ENCODE measurements around the gene MRPS22. TPM values are rescaled to one million over a fixed set of nuclear protein-coding genes. Genes with fewer than 3 reads are reported as not detected.

The MRPS22 gene
- polyA plus RNA-seq, 1 experiment, result 68.4 TPM

DNA sequence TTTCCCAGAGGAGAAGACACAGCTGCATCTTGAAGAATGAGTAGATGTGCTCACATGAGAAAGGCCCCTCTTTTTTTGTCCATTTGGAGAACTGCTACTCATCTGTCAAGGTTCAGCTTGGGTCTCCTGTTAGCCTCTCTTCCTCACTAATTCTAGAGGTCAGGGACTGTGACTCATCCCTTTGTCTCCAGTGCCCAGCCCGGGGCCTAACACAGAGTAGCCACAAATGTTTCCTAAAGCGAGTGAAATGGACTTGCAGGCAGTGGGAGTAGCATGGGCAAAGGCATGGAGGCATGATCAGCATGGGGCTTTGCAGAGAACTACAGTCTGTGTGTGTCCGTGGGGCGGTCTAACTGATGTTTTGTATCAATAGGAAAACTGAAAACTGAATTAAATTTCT lies 33.9 kb upstream of the MRPS22 start:
- ChIA-PET CTCF (interaction anchor here (0.6 to 1.9 kb wide), 7 partner anchors 10 to 891 kb away, joined by 3 to 8 read pairs (median 4); no protein-coding TSS in a partner anchor), POLR2A (interaction anchor here (2.5 kb wide), 1 partner anchor 8 kb away, joined by 17 read pairs; no protein-coding TSS in a partner anchor)
- Histone ChIP-seq H3K4me3 (ENCODE audit: low read depth, low read length) (no peak overlapping the region), H3K27me3 (ENCODE audit: control insufficient read depth, insufficient read depth, low read length) (no peaks in the 10 kb centered on the region), H3K27ac (ENCODE audit: low read depth, low read length) (peak overlapping the region; percentile 87), H3K9me3 (ENCODE audit: control insufficient read depth, insufficient read depth, low read length) (peaks cover 3% of the 10 kb centered on the region; the same call in 1 of the 2 replicates)
- DNase-seq (ENCODE audit: low read depth, low spot score), result no peak
- TF ChIP-seq, protein P1, sequence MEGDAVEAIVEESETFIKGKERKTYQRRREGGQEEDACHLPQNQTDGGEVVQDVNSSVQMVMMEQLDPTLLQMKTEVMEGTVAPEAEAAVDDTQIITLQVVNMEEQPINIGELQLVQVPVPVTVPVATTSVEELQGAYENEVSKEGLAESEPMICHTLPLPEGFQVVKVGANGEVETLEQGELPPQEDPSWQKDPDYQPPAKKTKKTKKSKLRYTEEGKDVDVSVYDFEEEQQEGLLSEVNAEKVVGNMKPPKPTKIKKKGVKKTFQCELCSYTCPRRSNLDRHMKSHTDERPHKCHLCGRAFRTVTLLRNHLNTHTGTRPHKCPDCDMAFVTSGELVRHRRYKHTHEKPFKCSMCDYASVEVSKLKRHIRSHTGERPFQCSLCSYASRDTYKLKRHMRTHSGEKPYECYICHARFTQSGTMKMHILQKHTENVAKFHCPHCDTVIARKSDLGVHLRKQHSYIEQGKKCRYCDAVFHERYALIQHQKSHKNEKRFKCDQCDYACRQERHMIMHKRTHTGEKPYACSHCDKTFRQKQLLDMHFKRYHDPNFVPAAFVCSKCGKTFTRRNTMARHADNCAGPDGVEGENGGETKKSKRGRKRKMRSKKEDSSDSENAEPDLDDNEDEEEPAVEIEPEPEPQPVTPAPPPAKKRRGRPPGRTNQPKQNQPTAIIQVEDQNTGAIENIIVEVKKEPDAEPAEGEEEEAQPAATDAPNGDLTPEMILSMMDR (IDR thresholded peaks at IDR 0.05; ENCODE audit: low read depth, low read length), result no peak

DNA sequence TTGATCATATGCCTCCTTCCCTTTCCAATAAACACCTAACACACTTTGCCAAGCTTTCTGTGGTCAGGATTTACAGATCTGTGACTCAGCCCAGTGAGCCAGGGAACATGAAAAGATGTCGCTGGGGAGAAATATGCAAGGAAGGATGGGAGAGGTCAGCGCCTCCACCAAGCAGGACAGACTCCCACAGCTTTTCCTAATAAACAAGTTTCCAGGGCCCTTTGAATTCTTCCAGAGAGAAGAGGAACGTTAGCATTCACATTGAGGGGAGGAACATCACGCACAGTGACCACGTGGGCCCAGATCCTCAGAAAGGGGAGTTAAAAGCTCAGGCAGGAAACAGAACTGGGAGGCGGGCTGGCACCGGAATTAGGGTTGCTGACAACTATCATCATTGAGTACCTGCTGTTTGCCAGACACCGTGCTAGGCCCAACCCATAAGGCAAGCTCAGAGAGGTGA lies 33.3 kb upstream of the MRPS22 start:
- Histone ChIP-seq H3K27ac (ENCODE audit: low read depth, low read length) (peak overlapping the region; percentile 87), H3K27me3 (ENCODE audit: control insufficient read depth, insufficient read depth, low read length) (no peaks in the 10 kb centered on the region), H3K4me3 (ENCODE audit: low read depth, low read length) (no peak overlapping the region), H3K9me3 (ENCODE audit: control insufficient read depth, insufficient read depth, low read length) (peaks cover 3% of the 10 kb centered on the region; the same call in 1 of the 2 replicates)
- DNase-seq (ENCODE audit: low read depth, low spot score), result peak; percentile 72
- ChIA-PET POLR2A (interaction anchor here (2.5 kb wide), 1 partner anchor 8 kb away, joined by 17 read pairs; no protein-coding TSS in a partner anchor), CTCF (interaction anchor here (0.7 to 1.9 kb wide), 10 partner anchors 8 to 395 kb away, joined by 3 to 8 read pairs (median 4); no protein-coding TSS in a partner anchor)
- TF ChIP-seq, protein P1 (IDR thresholded peaks at IDR 0.05; ENCODE audit: low read depth, low read length), result no peak

DNA sequence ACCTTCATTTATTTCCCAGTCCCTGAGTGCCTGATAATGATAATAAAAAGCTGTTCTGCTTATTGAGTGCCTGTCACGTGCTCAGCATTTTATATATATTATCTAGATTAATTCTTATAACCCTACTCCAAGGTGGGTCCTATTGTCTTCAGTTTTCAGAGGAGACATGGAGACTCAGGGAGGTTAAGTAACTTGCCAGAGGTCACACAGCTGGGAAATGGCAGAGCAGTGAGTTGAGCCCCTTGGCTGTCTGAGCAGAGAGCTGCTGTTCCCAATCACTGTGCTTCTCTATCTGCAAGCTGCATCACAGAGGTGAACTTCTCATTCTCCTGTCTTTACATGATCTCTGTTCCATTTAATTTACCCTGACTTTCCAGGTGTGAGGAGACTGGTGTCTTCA lies 32.3 kb upstream of the MRPS22 start:
- Histone ChIP-seq H3K9me3 (ENCODE audit: control insufficient read depth, insufficient read depth, low read length) (peaks cover 3% of the 10 kb centered on the region; the same call in 1 of the 2 replicates), H3K27ac (ENCODE audit: low read depth, low read length) (no peak overlapping the region), H3K27me3 (ENCODE audit: control insufficient read depth, insufficient read depth, low read length) (no peaks in the 10 kb centered on the region), H3K4me3 (ENCODE audit: low read depth, low read length) (no peak overlapping the region)
- TF ChIP-seq, protein P1 (IDR thresholded peaks at IDR 0.05; ENCODE audit: low read depth, low read length), result no peak
- POLR2A ChIA-PET, result interaction anchor here (2.5 kb wide), 1 partner anchor 10 kb away, joined by 17 read pairs; no protein-coding TSS in a partner anchor
- no peak for DNase-seq (ENCODE audit: low read depth, low spot score)
- CTCF ChIA-PET, result interaction anchor here (0.6 to 4.5 kb wide), 8 partner anchors 9 to 396 kb away, joined by 3 to 31 read pairs (median 4); no protein-coding TSS in a partner anchor

DNA sequence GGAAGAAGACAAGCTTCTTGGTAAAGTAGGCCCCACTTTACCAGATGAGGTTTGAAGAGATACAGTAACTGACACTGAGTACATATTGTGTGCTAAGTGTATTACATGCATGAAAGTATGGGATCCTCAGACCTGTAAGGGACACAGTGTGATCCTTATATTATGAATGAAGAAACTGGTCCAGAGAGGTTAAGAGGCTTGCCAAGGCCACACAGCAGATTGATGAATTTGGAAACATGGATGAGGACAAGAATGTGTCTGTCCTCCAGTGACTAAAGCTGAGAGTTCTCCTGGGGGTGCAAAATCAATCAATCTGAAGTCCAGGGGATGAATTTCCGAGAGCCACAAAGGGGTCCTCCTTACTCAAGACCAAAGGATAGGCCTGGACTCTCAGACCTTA lies 31.4 kb upstream of the MRPS22 start:
- CTCF ChIA-PET, result interaction anchor here (0.6 to 4.5 kb wide), 4 partner anchors 17 to 376 kb away, joined by 3 to 31 read pairs (median 11); no protein-coding TSS in a partner anchor
- TF ChIP-seq, protein P1 (IDR thresholded peaks at IDR 0.05; ENCODE audit: low read depth, low read length), result no peak
- H3K9me3 ChIP-seq (ENCODE audit: control insufficient read depth, insufficient read depth, low read length), result peaks cover 3% of the 10 kb centered on the region; the same call in 1 of the 2 replicates
- H3K27me3 ChIP-seq (ENCODE audit: control insufficient read depth, insufficient read depth, low read length), result no peaks in the 10 kb centered on the region
- no peak overlapping the region for H3K27ac ChIP-seq (ENCODE audit: low read depth, low read length)
- no peak for DNase-seq (ENCODE audit: low read depth, low spot score)
- POLR2A ChIA-PET, result no interaction called here
- no peak overlapping the region for H3K4me3 ChIP-seq (ENCODE audit: low read depth, low read length)

DNA sequence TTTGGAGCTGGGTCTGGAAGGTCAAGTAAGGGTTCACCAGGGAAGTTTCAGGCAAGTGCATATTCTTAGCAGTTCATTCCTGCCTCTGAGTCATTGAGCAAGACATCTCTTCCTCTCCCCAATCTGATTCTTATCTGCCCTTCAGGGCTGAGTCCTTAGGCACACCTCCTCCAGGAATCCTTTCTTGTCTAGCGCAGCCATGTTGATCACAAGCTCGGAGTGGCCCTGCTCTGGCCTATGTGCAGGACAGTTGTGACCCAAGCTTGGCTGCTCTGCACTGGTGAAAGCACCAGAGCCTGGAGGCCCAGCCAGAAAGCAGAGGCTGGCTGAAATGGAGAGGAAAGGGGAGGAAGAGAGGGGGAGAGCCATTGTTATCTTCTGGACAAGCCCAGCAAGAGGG lies 30.9 kb upstream of the MRPS22 start:
- DNase-seq (ENCODE audit: low read depth, low spot score), result no peak
- Histone ChIP-seq H3K9me3 (ENCODE audit: control insufficient read depth, insufficient read depth, low read length) (peaks cover 3% of the 10 kb centered on the region; the same call in 1 of the 2 replicates), H3K4me3 (ENCODE audit: low read depth, low read length) (no peak overlapping the region), H3K27me3 (ENCODE audit: control insufficient read depth, insufficient read depth, low read length) (no peaks in the 10 kb centered on the region), H3K27ac (ENCODE audit: low read depth, low read length) (no peak overlapping the region)
- CTCF ChIA-PET, result interaction anchor here (1.1 to 4.5 kb wide), 4 partner anchors 17 to 377 kb away, joined by 4 to 31 read pairs (median 11); no protein-coding TSS in a partner anchor
- POLR2A ChIA-PET, result interaction anchor here (0.7 kb wide), 1 partner anchor 10 kb away, joined by 3 read pairs; no protein-coding TSS in a partner anchor
- TF ChIP-seq, protein P1 (IDR thresholded peaks at IDR 0.05; ENCODE audit: low read depth, low read length), result no peak

Data from AG04450 (cell line).